GM12892 (cell line): Measurements from ENCODE around the gene LHCGR.

ENCODE experiments used
- POLR2A ChIP-seq: IDR thresholded peaks from 2 replicates; pipeline ENCODE4 v1.6.1; 2011; ENCODE audit warnings: low read depth, low read length, control low read depth
- POLR2AphosphoS5 ChIP-seq: IDR thresholded peaks from 2 replicates; pipeline ENCODE4 v1.6.1; 2011; ENCODE audit warnings: low read depth, low read length, control low read depth
- TAF1 ChIP-seq: IDR thresholded peaks from 2 replicates; pipeline ENCODE4 v1.6.1; 2011; ENCODE audit warnings: low read depth, mild to moderate bottlenecking, control low read depth, low read length, borderline replicate concordance

GRCh38 chr2:48699348-48699930 is 56.1 kb downstream of the LHCGR start:
- TF ChIP-seq TAF1 (no peak), POLR2AphosphoS5 (no peak), POLR2A (no peak)
